OCI-LY7 (cell line): ENCODE results near the gene PIPOX. TPM values are rescaled to one million over a fixed set of nuclear protein-coding genes. Genes with fewer than 3 reads are reported as not detected.

Experiments
- BruUV-seq: library from RNA; stranded (reverse); fragments of 400-500 nt; replicated peaks from 2 replicates; lab custom pipeline; 2021; lab: Mats Ljungman, UMichigan
- CTCF ChIA-PET: fragments of 300-600 bp; sonication (Branson Sonifier 250); formaldehyde crosslinking; loops from one replicate; lab custom pipeline; 2022; ENCODE audit warnings: antibody characterized with exemption; ENCODE audit not compliant: unreplicated experiment; lab: Charles Lee
- POLR2A ChIA-PET: fragments of 300-600 bp; sonication (Branson Sonifier 250); formaldehyde crosslinking; loops from one replicate; lab custom pipeline; 2022; ENCODE audit warnings: antibody characterized with exemption; lab: Charles Lee
- DNase-seq: peaks from one replicate; pipeline ENCODE4 v3.0.0-alpha.2; 2015; ENCODE audit warnings: low spot score
- H2AFZ ChIP-seq: fragments of 200-600 bp; sonication (generic), shearing (Covaris generic); 2 replicates; pipeline ENCODE4 v1.6.1; 2014; ENCODE audit warnings: mild to moderate bottlenecking, antibody characterized with exemption, low read length, moderate library complexity
- H3K27ac ChIP-seq: fragments of 200-600 bp; sonication (generic); 2 replicates; pipeline ENCODE4 v1.5.1; 2014; ENCODE audit warnings: mixed run types, low read depth, mild to moderate bottlenecking, moderate library complexity, low read length, inconsistent platforms; ENCODE audit not compliant: poor library complexity, severe bottlenecking
- H3K36me3 ChIP-seq: fragments of 200-600 bp; sonication (generic); 2 replicates; pipeline ENCODE4 v1.6.1; 2014; ENCODE audit warnings: mild to moderate bottlenecking, antibody characterized with exemption, low read length, moderate library complexity, mixed read lengths; ENCODE audit not compliant: insufficient read depth
- H3K4me1 ChIP-seq: fragments of 200-600 bp; sonication (generic); 2 replicates; pipeline ENCODE4 v1.5.1; 2014; ENCODE audit warnings: mild to moderate bottlenecking, low read length; ENCODE audit not compliant: insufficient read depth, poor library complexity, severe bottlenecking
- H3K4me2 ChIP-seq: fragments of 200-600 bp; sonication (generic); 2 replicates; pipeline ENCODE4 v1.6.1; 2014; ENCODE audit warnings: mild to moderate bottlenecking, low read length
- H3K4me3 ChIP-seq: fragments of 200-600 bp; sonication (generic); 2 replicates; pipeline ENCODE4 v1.5.1; 2014; ENCODE audit warnings: mild to moderate bottlenecking, low read depth, low read length; ENCODE audit not compliant: poor library complexity, severe bottlenecking
- H3K79me2 ChIP-seq: fragments of 200-600 bp; sonication (generic); 2 replicates; pipeline ENCODE4 v1.6.1; 2016; ENCODE audit warnings: low read depth, mild to moderate bottlenecking, low read length, moderate library complexity, mixed read lengths; ENCODE audit not compliant: insufficient read depth
- H3K9me2 ChIP-seq: fragments of 200-600 bp; sonication (generic); 2 replicates; pipeline ENCODE4 v1.6.1; 2016; ENCODE audit warnings: mild to moderate bottlenecking, low read length, mixed read lengths; ENCODE audit not compliant: insufficient read depth
- H3K9me3 ChIP-seq: fragments of 200-600 bp; sonication (generic); 2 replicates; pipeline ENCODE4 v1.6.1; 2014; ENCODE audit warnings: mild to moderate bottlenecking, mixed run types, low read length, mixed read lengths
- H4K20me1 ChIP-seq: fragments of 200-600 bp; sonication (generic); 2 replicates; pipeline ENCODE4 v1.6.1; 2014; ENCODE audit warnings: mild to moderate bottlenecking, antibody characterized with exemption, low read length, moderate library complexity, mixed read lengths; ENCODE audit not compliant: insufficient read depth
- EZH2phosphoT487 ChIP-seq: fragments of 200-600 bp; sonication (generic); IDR thresholded peaks from 2 replicates; pipeline ENCODE4 v1.6.1; 2018; ENCODE audit warnings: low read depth, borderline replicate concordance, mild to moderate bottlenecking, mixed run types, antibody characterized with exemption, low read length, moderate library complexity, mixed read lengths
- intact Hi-C: fragments of 100-400 bp; cut with micrococcal nuclease; formaldehyde crosslinking; loops from one replicate; pipeline ENCODE4 v1.10.0; 2022; ENCODE audit not compliant: unreplicated experiment
- total RNA-seq, 2 experiments: library from RNA; depleted of rRNA in 1 of 2; stranded (reverse); fragments of >200 nt in 1 of 2; shearing (Covaris generic) in 1 of 2; gene quantifications; 2 replicates each; pipeline ENCODE4 v1.2.3, GENCODE V29; 2014 to 2022
- TF ChIP-seq, protein P1 (sequence below): fragments of 200-600 bp; sonication (generic); conservative IDR thresholded peaks from 2 replicates; pipeline ENCODE4 v1.5.1; 2014; ENCODE audit warnings: mild to moderate bottlenecking, antibody characterized with exemption, low read length, moderate library complexity, mixed read lengths

PIPOX gene
- total RNA-seq, 2 experiments from 2014 or later, result 3.8 to 4.1 TPM

DNA sequence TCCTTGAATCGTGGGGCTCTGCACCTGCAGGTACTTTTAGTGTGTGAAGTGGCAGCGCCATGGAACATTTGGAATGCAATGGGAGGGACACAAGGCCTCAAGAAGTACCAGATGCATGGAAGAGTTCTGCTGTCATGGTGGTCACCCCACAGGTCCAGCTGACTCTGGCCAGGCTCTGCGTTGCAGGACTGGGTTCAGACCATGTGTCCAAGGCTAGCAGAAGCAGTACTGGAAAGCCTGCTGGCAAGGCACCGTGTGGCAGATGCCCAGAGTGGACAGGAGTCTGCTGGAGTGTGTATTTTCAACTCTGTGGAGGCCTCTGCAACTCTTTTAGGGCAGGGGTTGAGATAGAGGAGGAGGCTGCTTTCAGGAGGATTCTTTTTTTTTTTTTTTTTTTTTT lies 2.1 kb downstream of the PIPOX start:
- no TSS peak for BruUV-seq
- intact Hi-C loops, result no loop called here
- Histone ChIP-seq H3K36me3 (no peaks in the 10 kb centered on the region), H3K27ac (no peak overlapping the region), H4K20me1 (no peaks in the 10 kb centered on the region), H3K9me3 (no peaks in the 10 kb centered on the region), H3K79me2 (no peaks in the 10 kb centered on the region), H3K9me2 (no peaks in the 10 kb centered on the region), H2AFZ (no peak overlapping the region), H3K4me3 (no peak overlapping the region), H3K4me1 (peaks cover 22% of the 10 kb centered on the region), H3K4me2 (no peak overlapping the region)
- no peak for TF ChIP-seq EZH2phosphoT487
- TF ChIP-seq, protein P1, sequence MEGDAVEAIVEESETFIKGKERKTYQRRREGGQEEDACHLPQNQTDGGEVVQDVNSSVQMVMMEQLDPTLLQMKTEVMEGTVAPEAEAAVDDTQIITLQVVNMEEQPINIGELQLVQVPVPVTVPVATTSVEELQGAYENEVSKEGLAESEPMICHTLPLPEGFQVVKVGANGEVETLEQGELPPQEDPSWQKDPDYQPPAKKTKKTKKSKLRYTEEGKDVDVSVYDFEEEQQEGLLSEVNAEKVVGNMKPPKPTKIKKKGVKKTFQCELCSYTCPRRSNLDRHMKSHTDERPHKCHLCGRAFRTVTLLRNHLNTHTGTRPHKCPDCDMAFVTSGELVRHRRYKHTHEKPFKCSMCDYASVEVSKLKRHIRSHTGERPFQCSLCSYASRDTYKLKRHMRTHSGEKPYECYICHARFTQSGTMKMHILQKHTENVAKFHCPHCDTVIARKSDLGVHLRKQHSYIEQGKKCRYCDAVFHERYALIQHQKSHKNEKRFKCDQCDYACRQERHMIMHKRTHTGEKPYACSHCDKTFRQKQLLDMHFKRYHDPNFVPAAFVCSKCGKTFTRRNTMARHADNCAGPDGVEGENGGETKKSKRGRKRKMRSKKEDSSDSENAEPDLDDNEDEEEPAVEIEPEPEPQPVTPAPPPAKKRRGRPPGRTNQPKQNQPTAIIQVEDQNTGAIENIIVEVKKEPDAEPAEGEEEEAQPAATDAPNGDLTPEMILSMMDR, result no peak
- CTCF ChIA-PET, result no interaction called here
- no peak for DNase-seq
- POLR2A ChIA-PET, result interaction anchor here (0.7 kb wide), 1 partner anchor 27 kb away, joined by 3 read pairs; no protein-coding TSS in a partner anchor

GRCh38 chr17:29045734-29046472 lies 3.0 kb downstream of the PIPOX start:
- no peaks in the 10 kb centered on the region for H4K20me1 ChIP-seq
- intact Hi-C loops, result no loop called here
- no TSS peak for BruUV-seq

More at GRCh38 chr17:29045734-29046472, 3.0 kb downstream of the PIPOX start:
- no peak for DNase-seq
- Histone ChIP-seq H3K4me2 (no peak overlapping the region), H3K9me2 (no peaks in the 10 kb centered on the region), H3K4me1 (peaks cover 22% of the 10 kb centered on the region), H3K27ac (no peak overlapping the region), H2AFZ (no peak overlapping the region), H3K36me3 (no peaks in the 10 kb centered on the region), H3K79me2 (no peaks in the 10 kb centered on the region), H3K4me3 (no peak overlapping the region), H3K9me3 (no peaks in the 10 kb centered on the region)
- ChIA-PET POLR2A (interaction anchor here (0.6 to 0.7 kb wide), 2 partner anchors 28 to 308 kb away, joined by 3 to 5 read pairs; no protein-coding TSS in a partner anchor), CTCF (no interaction called here)
- TF ChIP-seq EZH2phosphoT487, result no peak
- TF ChIP-seq, protein P1, result no peak
